HepG2 (cell line): ENCODE data around the gene OGFOD3. TPM values are rescaled to one million over a fixed set of nuclear protein-coding genes. Genes with fewer than 3 reads are reported as not detected.

Experiments
- ATF7-NPFF ChIP-seq: sonication (generic); formaldehyde crosslinking; IDR thresholded peaks from 2 replicates; pipeline ENCODE4 v1.8.1; 2023; ENCODE audit warnings: mild to moderate bottlenecking, low read depth, missing genetic modification reagents, moderate library complexity
- FOXJ3 ChIP-seq: sonication (generic); formaldehyde crosslinking; IDR thresholded peaks from 2 replicates; pipeline ENCODE4 v1.4.0; 2020; ENCODE audit warnings: missing genetic modification reagents, mild to moderate bottlenecking, borderline replicate concordance
- HDAC6 ChIP-seq: fragments of 200-600 bp; sonication (generic); IDR thresholded peaks from 2 replicates; pipeline ENCODE4 v1.7.0; 2017; ENCODE audit warnings: mild to moderate bottlenecking, antibody characterized with exemption, low read length, low read depth
- NFIC ChIP-seq: IDR thresholded peaks from 2 replicates; pipeline ENCODE4 v1.6.1; 2012; ENCODE audit warnings: mild to moderate bottlenecking, low read length, inconsistent platforms
- SRSF4 ChIP-seq: fragments of 200-400 bp; formaldehyde crosslinking; IDR thresholded peaks from one replicate; pipeline ENCODE4 v1.6.1; 2018; ENCODE audit warnings: mild to moderate bottlenecking, low read depth, low read length, moderate library complexity; ENCODE audit not compliant: poor library complexity, severe bottlenecking
- THYN1 ChIP-seq: sonication (generic); formaldehyde crosslinking; IDR thresholded peaks from 2 replicates; pipeline ENCODE4 v1.8.1; 2023; ENCODE audit warnings: low read depth, mild to moderate bottlenecking, moderate library complexity, missing genetic modification reagents, borderline replicate concordance
- ZNF30 ChIP-seq: sonication (generic); formaldehyde crosslinking; IDR thresholded peaks from 2 replicates; pipeline ENCODE4 v1.5.0; 2020; ENCODE audit warnings: mild to moderate bottlenecking, missing genetic modification reagents
- ZNF816 ChIP-seq: sonication (generic); formaldehyde crosslinking; IDR thresholded peaks from 2 replicates; pipeline ENCODE4 v1.8.0; 2022; ENCODE audit warnings: missing genetic modification reagents, mild to moderate bottlenecking, borderline replicate concordance
- polyA plus RNA-seq, 8 experiments: library from polyadenylated mRNA; depleted of rRNA in 3 of 8; stranded (reverse) in 7 of 8; unstranded in 1 of 8; fragments of >200 nt; fragmentation: Illumina TruSeq in 4 of 8; extraction: Trizol in 4 of 8; gene quantifications; 2 replicates each; pipeline versions ENCODE4 v1.2.1 to v1.2.3, GENCODE V29; 2011 to 2016; ENCODE audit warnings: low read depth in 4 of 8, missing spikeins in 1 of 8, mixed read lengths in 1 of 8; ENCODE audit not compliant: insufficient read depth in 1 of 8
- total RNA-seq, 5 experiments: library from RNA; depleted of rRNA; stranded (reverse); fragments of >200 nt; fragmentation: Illumina TruSeq; extraction: Trizol; gene quantifications; 2 replicates each; pipeline ENCODE4 v1.2.3, GENCODE V29; 2016; ENCODE audit warnings: low read depth in 1 of 5
- TF ChIP-seq, protein P1 (sequence below): sonication (generic); formaldehyde crosslinking; IDR thresholded peaks from 2 replicates; pipeline ENCODE4 v1.8.1; 2023; ENCODE audit warnings: mild to moderate bottlenecking, missing genetic modification reagents
- TF ChIP-seq, protein P2 (sequence below): sonication (generic); formaldehyde crosslinking; IDR thresholded peaks from 2 replicates; pipeline ENCODE4 v1.4.0; 2020; ENCODE audit warnings: mild to moderate bottlenecking, missing genetic modification reagents
- TF ChIP-seq, protein P3 (sequence below), 2 experiments: sonication (generic) in 1 of 2; formaldehyde crosslinking in 1 of 2; IDR thresholded peaks; 2 replicates each; pipeline versions ENCODE4 v1.4.0 to v1.6.1; 2016 to 2020; ENCODE audit warnings: borderline replicate concordance in 1 of 2, low read depth in 1 of 2, mild to moderate bottlenecking in 1 of 2, missing genetic modification reagents in 1 of 2
- TF ChIP-seq, protein P4 (sequence below): sonication (generic); formaldehyde crosslinking; IDR thresholded peaks from 2 replicates; pipeline ENCODE4 v1.8.1; 2023; ENCODE audit warnings: missing genetic modification reagents, mild to moderate bottlenecking, borderline replicate concordance
- TF ChIP-seq, protein P5 (sequence below): sonication (generic); formaldehyde crosslinking; IDR thresholded peaks from 2 replicates; pipeline ENCODE4 v1.5.0; 2020; ENCODE audit warnings: missing genetic modification reagents
- TF ChIP-seq, protein P6 (sequence below): sonication (generic); formaldehyde crosslinking; IDR thresholded peaks from 2 replicates; pipeline ENCODE4 v1.4.0; 2020; ENCODE audit warnings: missing genetic modification reagents

OGFOD3 gene
- total and polyA plus RNA-seq, 2 of the 13 experiments (the other 11 are each of a cell fraction or from before 2014, with no cell fraction given): 40.0 to 42.1 TPM

DNA sequence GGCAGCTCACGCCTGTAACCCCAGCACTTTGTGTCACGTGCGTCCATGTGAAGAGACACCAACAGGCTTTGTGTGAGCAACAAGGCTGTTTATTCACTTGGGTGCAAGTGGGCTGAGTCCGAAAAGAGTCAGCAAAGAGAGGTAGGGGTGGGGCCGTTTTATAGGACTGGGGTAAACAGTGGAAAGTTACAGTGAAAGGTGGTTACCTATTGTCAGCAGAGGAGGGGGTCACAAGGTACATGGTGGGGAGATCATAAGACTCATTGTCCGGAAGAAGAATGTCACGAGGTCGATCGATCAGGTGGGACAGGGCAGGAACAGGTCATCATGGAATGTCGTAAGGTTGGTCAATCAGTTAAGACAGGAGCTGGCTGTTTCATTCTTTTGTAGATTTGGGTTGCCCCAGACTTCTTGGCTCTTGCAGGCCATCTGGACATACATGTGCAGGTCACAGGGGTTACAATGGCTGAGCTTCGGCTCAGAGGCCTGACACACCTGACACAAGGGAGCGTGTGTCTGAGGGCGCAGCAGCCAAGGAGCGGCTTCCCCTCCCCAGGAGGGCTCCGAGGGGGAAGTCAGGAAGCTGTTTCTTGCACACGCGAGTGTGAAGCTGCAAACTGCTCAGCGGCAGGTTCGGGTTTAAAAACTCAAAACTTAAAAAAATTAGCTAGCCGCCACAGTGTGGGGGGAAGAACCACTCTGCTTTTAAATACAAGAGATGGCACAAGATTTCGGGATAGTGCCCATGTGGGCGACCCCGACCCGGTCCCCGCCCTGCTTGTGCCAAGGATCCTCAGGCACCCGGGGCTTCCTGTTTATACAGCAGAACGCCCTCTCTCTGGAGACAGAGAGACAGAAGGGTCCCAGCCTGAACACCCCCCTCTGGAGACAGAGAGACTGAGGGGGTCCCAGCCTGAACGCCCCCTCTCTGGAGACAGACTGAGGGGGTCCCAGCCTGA, 71.8 kb downstream of the OGFOD3 start (continued):
- TF ChIP-seq, protein P1, sequence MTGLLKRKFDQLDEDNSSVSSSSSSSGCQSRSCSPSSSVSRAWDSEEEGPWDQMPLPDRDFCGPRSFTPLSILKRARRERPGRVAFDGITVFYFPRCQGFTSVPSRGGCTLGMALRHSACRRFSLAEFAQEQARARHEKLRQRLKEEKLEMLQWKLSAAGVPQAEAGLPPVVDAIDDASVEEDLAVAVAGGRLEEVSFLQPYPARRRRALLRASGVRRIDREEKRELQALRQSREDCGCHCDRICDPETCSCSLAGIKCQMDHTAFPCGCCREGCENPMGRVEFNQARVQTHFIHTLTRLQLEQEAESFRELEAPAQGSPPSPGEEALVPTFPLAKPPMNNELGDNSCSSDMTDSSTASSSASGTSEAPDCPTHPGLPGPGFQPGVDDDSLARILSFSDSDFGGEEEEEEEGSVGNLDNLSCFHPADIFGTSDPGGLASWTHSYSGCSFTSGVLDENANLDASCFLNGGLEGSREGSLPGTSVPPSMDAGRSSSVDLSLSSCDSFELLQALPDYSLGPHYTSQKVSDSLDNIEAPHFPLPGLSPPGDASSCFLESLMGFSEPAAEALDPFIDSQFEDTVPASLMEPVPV (CRISPR knock-in tag): peak; percentile 73; the same call in 1 of the 2 replicates
- TF ChIP-seq ZNF30 (CRISPR knock-in tag) (no peak), SRSF4 (no peak), ZNF816 (CRISPR knock-in tag) (peak; percentile 8), THYN1 (CRISPR knock-in tag) (no peak), HDAC6 (no peak), FOXJ3 (CRISPR knock-in tag) (peak; percentile 97), NFIC (peak; percentile 94), ATF7-NPFF (CRISPR knock-in tag) (0 out of 2 replicates have a peak, but pooled peaks have one; percentile 52)
- TF ChIP-seq, protein P2, sequence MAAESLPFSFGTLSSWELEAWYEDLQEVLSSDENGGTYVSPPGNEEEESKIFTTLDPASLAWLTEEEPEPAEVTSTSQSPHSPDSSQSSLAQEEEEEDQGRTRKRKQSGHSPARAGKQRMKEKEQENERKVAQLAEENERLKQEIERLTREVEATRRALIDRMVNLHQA (CRISPR knock-in tag): 0 out of 2 replicates have a peak, but pooled peaks have one; percentile 22
- TF ChIP-seq, protein P3, sequence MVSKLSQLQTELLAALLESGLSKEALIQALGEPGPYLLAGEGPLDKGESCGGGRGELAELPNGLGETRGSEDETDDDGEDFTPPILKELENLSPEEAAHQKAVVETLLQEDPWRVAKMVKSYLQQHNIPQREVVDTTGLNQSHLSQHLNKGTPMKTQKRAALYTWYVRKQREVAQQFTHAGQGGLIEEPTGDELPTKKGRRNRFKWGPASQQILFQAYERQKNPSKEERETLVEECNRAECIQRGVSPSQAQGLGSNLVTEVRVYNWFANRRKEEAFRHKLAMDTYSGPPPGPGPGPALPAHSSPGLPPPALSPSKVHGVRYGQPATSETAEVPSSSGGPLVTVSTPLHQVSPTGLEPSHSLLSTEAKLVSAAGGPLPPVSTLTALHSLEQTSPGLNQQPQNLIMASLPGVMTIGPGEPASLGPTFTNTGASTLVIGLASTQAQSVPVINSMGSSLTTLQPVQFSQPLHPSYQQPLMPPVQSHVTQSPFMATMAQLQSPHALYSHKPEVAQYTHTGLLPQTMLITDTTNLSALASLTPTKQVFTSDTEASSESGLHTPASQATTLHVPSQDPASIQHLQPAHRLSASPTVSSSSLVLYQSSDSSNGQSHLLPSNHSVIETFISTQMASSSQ (IDR thresholded peaks at IDR 0.05; ENCODE audit: low read depth): peak; percentile 71
- TF ChIP-seq, protein P3 (CRISPR knock-in tag; IDR thresholded peaks at IDR 0.05; ENCODE audit: borderline replicate concordance): peak; percentile 90; the same call in 1 of the 2 replicates
- TF ChIP-seq, protein P4, sequence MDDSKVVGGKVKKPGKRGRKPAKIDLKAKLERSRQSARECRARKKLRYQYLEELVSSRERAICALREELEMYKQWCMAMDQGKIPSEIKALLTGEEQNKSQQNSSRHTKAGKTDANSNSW: no peak
- TF ChIP-seq, protein P5, sequence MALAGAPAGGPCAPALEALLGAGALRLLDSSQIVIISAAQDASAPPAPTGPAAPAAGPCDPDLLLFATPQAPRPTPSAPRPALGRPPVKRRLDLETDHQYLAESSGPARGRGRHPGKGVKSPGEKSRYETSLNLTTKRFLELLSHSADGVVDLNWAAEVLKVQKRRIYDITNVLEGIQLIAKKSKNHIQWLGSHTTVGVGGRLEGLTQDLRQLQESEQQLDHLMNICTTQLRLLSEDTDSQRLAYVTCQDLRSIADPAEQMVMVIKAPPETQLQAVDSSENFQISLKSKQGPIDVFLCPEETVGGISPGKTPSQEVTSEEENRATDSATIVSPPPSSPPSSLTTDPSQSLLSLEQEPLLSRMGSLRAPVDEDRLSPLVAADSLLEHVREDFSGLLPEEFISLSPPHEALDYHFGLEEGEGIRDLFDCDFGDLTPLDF: 0 out of 2 replicates have a peak, but pooled peaks have one; percentile 43
- TF ChIP-seq, protein P6, sequence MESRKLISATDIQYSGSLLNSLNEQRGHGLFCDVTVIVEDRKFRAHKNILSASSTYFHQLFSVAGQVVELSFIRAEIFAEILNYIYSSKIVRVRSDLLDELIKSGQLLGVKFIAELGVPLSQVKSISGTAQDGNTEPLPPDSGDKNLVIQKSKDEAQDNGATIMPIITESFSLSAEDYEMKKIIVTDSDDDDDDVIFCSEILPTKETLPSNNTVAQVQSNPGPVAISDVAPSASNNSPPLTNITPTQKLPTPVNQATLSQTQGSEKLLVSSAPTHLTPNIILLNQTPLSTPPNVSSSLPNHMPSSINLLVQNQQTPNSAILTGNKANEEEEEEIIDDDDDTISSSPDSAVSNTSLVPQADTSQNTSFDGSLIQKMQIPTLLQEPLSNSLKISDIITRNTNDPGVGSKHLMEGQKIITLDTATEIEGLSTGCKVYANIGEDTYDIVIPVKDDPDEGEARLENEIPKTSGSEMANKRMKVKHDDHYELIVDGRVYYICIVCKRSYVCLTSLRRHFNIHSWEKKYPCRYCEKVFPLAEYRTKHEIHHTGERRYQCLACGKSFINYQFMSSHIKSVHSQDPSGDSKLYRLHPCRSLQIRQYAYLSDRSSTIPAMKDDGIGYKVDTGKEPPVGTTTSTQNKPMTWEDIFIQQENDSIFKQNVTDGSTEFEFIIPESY (CRISPR knock-in tag): peak; percentile 91
